ENCODE results near the gene CCDC78. TPM values are rescaled to one million over a fixed set of nuclear protein-coding genes. Genes with fewer than 3 reads are reported as not detected.

Gene CCDC78
- total and polyA plus RNA-seq, 12 donors, result 0.21 to 1.7 (median 0.55) TPM; not detected in 1

DNA sequence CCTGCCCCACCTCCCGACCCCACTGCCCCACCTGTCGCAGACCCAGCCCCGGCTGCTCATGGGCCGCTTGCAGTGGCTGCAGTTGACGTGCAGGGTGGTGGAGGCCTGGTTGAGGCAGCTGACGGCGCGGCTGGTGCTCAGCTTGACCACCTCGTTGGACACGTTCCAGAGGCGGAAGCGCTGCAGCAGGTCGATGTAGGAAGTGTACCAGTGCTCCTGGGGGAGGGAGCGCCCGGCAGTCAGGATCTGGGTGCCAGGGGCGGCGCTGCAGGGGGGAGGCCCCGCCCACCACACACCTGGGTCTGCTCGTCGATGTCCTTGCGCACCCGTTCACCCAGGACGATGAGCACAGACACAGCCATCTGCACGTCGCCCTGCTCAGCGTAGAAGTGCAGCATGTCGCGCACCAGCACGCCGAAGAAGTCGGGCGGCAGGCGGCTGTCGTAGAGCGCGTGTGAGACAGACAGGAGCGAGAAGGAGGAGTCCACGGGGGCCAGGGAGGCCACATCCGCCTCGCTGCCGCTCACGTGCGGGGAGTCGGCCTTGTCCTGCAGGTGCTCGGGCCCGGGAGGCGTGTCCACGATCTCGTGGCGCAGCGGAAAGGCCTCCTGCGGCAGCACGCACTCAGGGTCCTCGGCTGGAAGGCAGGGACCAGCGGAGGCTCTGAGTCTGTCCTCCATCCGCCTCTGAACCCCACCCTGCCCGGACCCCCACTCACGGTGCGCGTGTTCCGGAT lies 41.1 kb downstream of the CCDC78 start:
- TF ChIP-seq, protein P1, sequence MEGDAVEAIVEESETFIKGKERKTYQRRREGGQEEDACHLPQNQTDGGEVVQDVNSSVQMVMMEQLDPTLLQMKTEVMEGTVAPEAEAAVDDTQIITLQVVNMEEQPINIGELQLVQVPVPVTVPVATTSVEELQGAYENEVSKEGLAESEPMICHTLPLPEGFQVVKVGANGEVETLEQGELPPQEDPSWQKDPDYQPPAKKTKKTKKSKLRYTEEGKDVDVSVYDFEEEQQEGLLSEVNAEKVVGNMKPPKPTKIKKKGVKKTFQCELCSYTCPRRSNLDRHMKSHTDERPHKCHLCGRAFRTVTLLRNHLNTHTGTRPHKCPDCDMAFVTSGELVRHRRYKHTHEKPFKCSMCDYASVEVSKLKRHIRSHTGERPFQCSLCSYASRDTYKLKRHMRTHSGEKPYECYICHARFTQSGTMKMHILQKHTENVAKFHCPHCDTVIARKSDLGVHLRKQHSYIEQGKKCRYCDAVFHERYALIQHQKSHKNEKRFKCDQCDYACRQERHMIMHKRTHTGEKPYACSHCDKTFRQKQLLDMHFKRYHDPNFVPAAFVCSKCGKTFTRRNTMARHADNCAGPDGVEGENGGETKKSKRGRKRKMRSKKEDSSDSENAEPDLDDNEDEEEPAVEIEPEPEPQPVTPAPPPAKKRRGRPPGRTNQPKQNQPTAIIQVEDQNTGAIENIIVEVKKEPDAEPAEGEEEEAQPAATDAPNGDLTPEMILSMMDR (IDR thresholded peaks at IDR 0.05), result no peak
- ATAC-seq (peak in 1 of 8 donors; percentile 1), DNase-seq (no peak)
- intact Hi-C loops (cut with DNase I), result no loop called here
- H3K9me3 ChIP-seq, result no peaks in the 10 kb centered on the region
- peaks cover 0 to 48% (median 19%) of the 10 kb centered on the region in 9 donors for H3K36me3 ChIP-seq
- 94 to 95% methylated on average over 61 of the region's 61 CpGs for WGBS, 2 donors
- peak overlapping the region in 5 of 10 donors; percentile 70 to 85 (median 82) for H3K27ac ChIP-seq
- no peaks in the 10 kb centered on the region for H3K27me3 ChIP-seq
- H3K4me3 ChIP-seq, result peak overlapping the region; percentile 40 to 94 (median 76)
- peaks cover 37 to 71% (median 58%) of the 10 kb centered on the region in 9 donors for H3K4me1 ChIP-seq

DNA sequence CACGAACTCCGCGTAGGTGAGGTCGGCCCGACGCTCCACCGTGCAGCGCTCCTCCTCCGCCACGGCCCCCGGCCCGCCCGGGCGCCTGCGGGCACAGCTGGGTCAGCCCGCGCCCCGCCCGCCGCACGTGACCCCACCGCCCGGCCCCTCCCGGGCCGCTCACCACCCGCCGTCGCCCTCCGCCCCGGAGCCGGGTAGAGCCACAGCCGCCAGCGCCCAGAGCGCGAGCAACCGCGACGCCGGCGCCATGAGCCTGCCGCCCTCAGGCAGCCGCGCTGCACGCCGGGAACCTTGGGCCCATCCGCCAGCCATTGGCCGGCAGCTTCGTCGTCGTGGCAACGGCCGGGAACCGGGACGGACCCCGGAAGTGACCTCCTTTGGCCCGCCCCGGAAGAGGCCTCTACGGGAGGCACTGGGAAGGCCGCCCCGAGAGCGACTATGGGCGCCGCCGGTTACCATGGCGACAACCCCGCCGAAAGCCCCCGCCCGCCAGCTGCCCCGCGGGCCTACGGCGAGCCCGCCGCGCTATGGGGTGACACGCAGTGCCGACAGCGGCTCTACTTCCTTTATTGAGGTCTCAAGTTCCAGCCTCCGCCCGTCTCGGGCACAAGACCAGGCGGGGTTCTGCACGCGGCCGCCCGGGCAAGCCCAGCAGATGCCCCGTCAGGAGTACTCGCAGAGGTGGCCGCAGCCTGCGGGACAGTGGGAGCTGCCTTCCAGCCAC lies 42.0 kb downstream of the CCDC78 start, which contains the start of gene JMJD8:
TSS of gene JMJD8 (minus strand) at position 264 of the 724 bp plus-strand sequence. CDS start at position 249, 15 bp downstream.
- peaks cover 0 to 48% (median 19%) of the 10 kb centered on the region in 9 donors for H3K36me3 ChIP-seq
- WGBS, 2 donors, result 3 to 4% methylated on average over 87 to 88 of the region's 91 CpGs
- TF ChIP-seq, protein P1 (IDR thresholded peaks at IDR 0.05), result no peak
- DNase-seq (peak; percentile 97 to 99), ATAC-seq (peak; percentile 64 to 83 (median 76))
- H3K27ac ChIP-seq, result peak within 1 kb of the TSS in 9 of 10 donors; percentile 64 to 88 (median 82)
- no peaks in the 10 kb centered on the region for H3K27me3 ChIP-seq
- no peaks in the 10 kb centered on the region for H3K9me3 ChIP-seq
- peaks cover 32 to 67% (median 55%) of the 10 kb centered on the region in 9 donors for H3K4me1 ChIP-seq
- intact Hi-C loops (cut with DNase I), result no loop called here
- H3K4me3 ChIP-seq, result peak within 1 kb of the TSS; percentile 40 to 94 (median 76)

DNA sequence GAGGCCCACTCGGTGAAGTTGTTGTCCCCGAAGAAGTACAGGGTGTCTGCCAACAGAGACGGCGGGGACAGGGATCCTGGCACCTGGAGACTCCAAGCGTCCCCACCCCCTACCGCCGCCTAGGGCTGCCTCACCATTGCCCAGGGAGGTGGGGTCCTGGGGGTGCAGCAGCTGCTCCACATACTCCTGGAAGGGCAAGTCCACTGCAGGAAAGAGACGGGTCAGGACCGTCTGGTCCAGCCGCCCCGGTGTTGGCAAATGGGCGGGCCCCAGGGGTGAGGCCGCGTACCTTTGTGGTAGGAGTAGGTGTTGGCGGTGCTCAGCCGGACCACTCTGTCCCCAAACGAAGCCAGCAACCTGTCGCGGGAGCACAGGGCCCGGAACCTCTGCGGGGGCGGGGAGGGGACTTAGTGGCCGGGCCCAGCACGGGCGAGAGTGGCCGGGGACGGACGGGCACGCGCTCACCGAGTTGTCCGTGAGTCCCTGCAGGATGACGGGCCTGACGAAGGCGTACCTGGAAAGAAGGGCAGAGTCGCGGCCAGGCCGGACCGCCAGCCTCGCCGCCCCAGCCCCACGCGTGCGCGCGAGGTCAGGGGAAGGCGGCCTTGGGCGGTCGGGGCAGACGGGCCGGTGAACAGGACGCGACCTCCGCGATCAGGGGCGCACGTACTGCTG lies 42.7 kb downstream of the CCDC78 start:
- H3K9me3 ChIP-seq, result no peaks in the 10 kb centered on the region
- DNase-seq, result no peak
- TF ChIP-seq, protein P1 (IDR thresholded peaks at IDR 0.05), result no peak
- peaks cover 33 to 64% (median 51%) of the 10 kb centered on the region in 9 donors for H3K4me1 ChIP-seq
- peak overlapping the region; percentile 40 to 94 (median 76) for H3K4me3 ChIP-seq
- peak overlapping the region in 9 of 10 donors; percentile 64 to 88 (median 82) for H3K27ac ChIP-seq
- H3K36me3 ChIP-seq, result peaks cover 0 to 48% (median 19%) of the 10 kb centered on the region in 9 donors
- H3K27me3 ChIP-seq, result no peaks in the 10 kb centered on the region
- ATAC-seq, result no peak
- WGBS, 2 donors, result 13 to 14% methylated on average over 54 to 57 of the region's 57 CpGs
- intact Hi-C loops (cut with DNase I), result no loop called here

All from heart right ventricle (tissue), 16 donors.